Naive B cell (primary cell): ENCODE measurements around the gene WDPCP. TPM values are rescaled to one million over a fixed set of nuclear protein-coding genes. Genes with fewer than 3 reads are reported as not detected.
A peak's percentile ranks its signal among the peaks of the same experiment; 100 is the strongest.
"Not testable (repeated sequence)": the region's sequence is repeated elsewhere in the genome, so short reads cannot be mapped to it uniquely, and the experiment has no call there.

Source experiments
- ATAC-seq, 2 donors: fragments of 150-1000 bp; cut with Tn5 transposase; 2 replicates each; pipeline ENCODE4 v1.10.0; 2021; ENCODE audit warnings: low read depth in 2 of 2, mild to moderate bottlenecking in 2 of 2, moderate library complexity in 2 of 2
- DNase-seq: peaks from one replicate; pipeline ENCODE4 v3.0.0; 2022
- H3K27ac Mint-ChIP-seq, 6 donors: one replicate each; pipeline ENCODE4 v1.8.0; 2020 to 2022; ENCODE audit warnings: mild to moderate bottlenecking in 6 of 6, mixed read lengths in 6 of 6, moderate library complexity in 5 of 6, inconsistent platforms in 2 of 6
- H3K27me3 Mint-ChIP-seq, 3 donors: one replicate each; pipeline ENCODE4 v1.8.0; 2021 to 2022; ENCODE audit warnings: mixed read lengths in 3 of 3, mild to moderate bottlenecking in 1 of 3
- H3K36me3 Mint-ChIP-seq, 2 donors: one replicate each; pipeline ENCODE4 v1.8.0; 2020 to 2022; ENCODE audit warnings: mixed read lengths in 2 of 2, inconsistent platforms in 1 of 2, mild to moderate bottlenecking in 1 of 2
- H3K4me1 Mint-ChIP-seq, 3 donors: one replicate each; pipeline ENCODE4 v1.8.0; 2020 to 2022; ENCODE audit warnings: mixed read lengths in 3 of 3, inconsistent platforms in 1 of 3, mild to moderate bottlenecking in 1 of 3, moderate library complexity in 1 of 3
- H3K4me3 Mint-ChIP-seq, 8 donors: one replicate each; pipeline ENCODE4 v1.8.0; 2020 to 2022; ENCODE audit warnings: mild to moderate bottlenecking in 8 of 8, mixed read lengths in 8 of 8, moderate library complexity in 8 of 8, inconsistent platforms in 2 of 8
- H3K9me3 Mint-ChIP-seq, 7 donors: one replicate each; pipeline ENCODE4 v1.8.0; 2020 to 2022; ENCODE audit warnings: mixed read lengths in 7 of 7, mild to moderate bottlenecking in 5 of 7, inconsistent platforms in 2 of 7, moderate library complexity in 1 of 7
- polyA plus RNA-seq, 6 donors: library from polyadenylated mRNA; unstranded; fragments of 300-500 nt; fragmentation: Illumina TruSeq; gene quantifications; one replicate each; pipeline ENCODE4 v1.2.3, GENCODE V29; 2021; ENCODE audit warnings: low read depth in 6 of 6

WDPCP gene
- polyA plus RNA-seq, 6 donors from 2014 or later: 3.8 to 8.5 (median 5.9) TPM

DNA sequence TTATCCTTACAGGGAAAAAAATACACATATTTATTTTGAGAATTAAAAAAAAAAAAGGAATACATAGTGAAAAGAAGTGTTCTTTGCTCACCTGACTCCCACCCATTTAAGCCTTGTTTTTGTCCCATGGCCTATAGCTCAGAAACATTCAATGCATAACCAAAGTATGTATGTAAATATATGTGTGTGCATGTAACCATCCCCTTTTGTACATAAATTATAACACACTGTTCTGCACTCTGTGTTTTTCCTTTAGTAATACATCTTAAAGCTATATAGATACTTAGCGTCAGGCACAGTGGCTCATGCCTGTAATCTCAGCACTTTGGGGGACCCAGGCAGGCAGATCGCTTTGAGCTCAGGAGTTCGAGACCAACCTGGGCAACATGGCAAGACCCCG, 22.2 kb upstream of the WDPCP start:
- no peak for ATAC-seq
- DNase-seq: no peak
- H3K27ac Mint-ChIP-seq: no peak overlapping the region
- no peak overlapping the region for H3K4me3 Mint-ChIP-seq
- peaks cover 0 to 9% (median 0%) of the 10 kb centered on the region in 3 donors for H3K27me3 Mint-ChIP-seq
- H3K4me1 Mint-ChIP-seq: no peaks in the 10 kb centered on the region
- peaks cover 0 to 2% (median 0%) of the 10 kb centered on the region in 7 donors for H3K9me3 Mint-ChIP-seq
- H3K36me3 Mint-ChIP-seq: peaks cover 0 to 16% of the 10 kb centered on the region in 2 donors

DNA sequence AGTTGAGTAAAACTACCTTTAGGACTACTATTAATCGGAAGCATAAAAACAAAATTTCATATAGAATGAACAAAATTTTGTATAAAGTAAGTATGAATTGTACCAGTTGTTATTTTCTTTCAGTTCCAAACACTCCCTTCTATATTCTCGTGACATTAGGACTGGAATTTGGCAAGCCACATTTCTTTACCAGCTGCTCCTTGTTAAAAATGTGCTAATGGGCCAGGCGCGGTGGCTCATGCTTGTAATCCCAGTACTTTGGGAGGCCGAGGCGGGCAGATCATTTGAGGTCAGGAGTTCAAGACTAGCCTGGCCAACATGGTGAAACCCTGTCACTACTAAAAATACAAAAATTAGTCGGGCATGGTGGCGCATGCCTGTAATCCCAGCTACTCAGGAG, 20.6 kb upstream of the WDPCP start:
- H3K4me3 Mint-ChIP-seq, H3K27me3 Mint-ChIP-seq, DNase-seq, H3K4me1 Mint-ChIP-seq, H3K27ac Mint-ChIP-seq, ATAC-seq, H3K9me3 Mint-ChIP-seq: not testable (repeated sequence)
- peaks cover 7 to 27% of the 10 kb centered on the region in 2 donors for H3K36me3 Mint-ChIP-seq

DNA sequence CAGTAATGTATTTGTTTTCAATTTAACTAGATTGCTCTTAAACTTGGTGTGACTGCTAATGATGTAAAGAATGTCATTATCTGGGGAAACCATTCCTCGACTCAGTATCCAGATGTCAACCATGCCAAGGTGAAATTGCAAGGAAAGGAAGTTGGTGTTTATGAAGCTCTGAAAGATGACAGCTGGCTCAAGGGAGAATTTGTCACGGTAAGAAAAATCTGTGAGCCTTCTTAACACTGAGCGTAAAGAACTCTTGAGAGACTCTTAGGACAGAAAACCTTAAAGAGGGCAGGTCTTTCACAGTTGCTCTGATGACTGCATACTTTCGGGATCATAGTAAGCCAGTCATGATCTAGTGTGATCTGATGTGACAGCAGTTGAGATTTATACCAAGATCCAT, 16.4 kb upstream of the WDPCP start:
- no peaks in the 10 kb centered on the region for H3K4me1 Mint-ChIP-seq
- no peak for ATAC-seq
- H3K4me3 Mint-ChIP-seq: no peak overlapping the region
- no peak for DNase-seq
- no peak overlapping the region for H3K27ac Mint-ChIP-seq
- no peaks in the 10 kb centered on the region for H3K27me3 Mint-ChIP-seq
- H3K36me3 Mint-ChIP-seq: peaks cover 7 to 46% of the 10 kb centered on the region in 2 donors
- H3K9me3 Mint-ChIP-seq: peaks cover 0 to 2% (median 0%) of the 10 kb centered on the region in 7 donors

DNA sequence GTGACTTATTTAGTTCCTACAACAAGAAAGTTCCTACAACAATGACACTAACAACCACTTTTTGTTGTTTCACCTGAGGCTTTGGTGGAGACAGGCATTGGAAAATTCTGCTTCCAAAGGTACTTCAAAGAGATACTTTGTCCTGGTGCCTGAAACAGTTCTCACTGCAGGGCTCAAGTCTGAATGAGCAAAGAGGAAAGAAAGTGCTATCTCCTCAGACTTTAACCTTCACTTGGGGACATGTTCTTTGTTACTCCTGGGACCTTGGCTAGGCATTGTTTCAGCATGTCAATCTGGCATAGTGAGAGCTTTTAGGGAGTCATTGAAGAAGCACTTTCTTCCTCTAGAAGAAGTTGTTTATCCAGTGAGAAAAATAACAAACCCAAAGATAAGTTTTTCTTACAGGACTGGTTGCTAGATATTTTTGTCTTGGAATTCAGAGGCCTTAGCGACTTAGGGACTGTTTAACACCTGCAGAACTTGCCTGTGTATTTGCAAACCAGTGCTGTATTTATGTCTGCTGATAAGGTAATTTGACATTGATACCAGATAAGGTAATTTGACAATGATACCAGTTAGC, 12.7 kb upstream of the WDPCP start:
- ATAC-seq (no peak), DNase-seq (no peak)
- H3K27ac Mint-ChIP-seq: peak overlapping the region in 1 of 6 donors; percentile 80
- no peak overlapping the region for H3K4me3 Mint-ChIP-seq
- no peaks in the 10 kb centered on the region for H3K4me1 Mint-ChIP-seq
- H3K36me3 Mint-ChIP-seq: peaks cover 7 to 39% of the 10 kb centered on the region in 2 donors
- H3K27me3 Mint-ChIP-seq: no peaks in the 10 kb centered on the region
- H3K9me3 Mint-ChIP-seq: no peaks in the 10 kb centered on the region

DNA sequence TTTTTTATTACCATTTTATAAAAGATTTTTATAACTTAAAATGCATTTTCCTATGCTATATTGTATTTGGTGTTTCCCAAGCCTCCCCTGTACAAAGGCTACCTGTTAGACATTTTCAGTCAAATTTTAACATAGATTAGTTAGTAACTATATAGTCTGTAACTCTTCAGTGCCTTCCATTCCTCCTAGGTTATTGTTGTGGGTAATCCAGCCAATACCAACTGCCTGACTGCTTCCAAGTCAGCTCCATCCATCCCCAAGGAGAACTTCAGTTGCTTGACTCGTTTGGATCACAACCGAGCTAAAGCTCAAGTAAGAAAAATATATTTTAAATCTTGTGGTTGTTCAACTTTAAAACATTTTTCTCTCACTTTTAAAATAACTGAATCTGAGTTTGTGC, 10.7 kb upstream of the WDPCP start:
- H3K9me3 Mint-ChIP-seq: no peaks in the 10 kb centered on the region
- peaks cover 0 to 4% (median 0%) of the 10 kb centered on the region in 3 donors for H3K4me1 Mint-ChIP-seq
- no peak overlapping the region for H3K27ac Mint-ChIP-seq
- ATAC-seq: no peak
- no peak for DNase-seq
- H3K36me3 Mint-ChIP-seq: peaks cover 0 to 23% of the 10 kb centered on the region in 2 donors
- H3K4me3 Mint-ChIP-seq: no peak overlapping the region
- H3K27me3 Mint-ChIP-seq: no peaks in the 10 kb centered on the region

DNA sequence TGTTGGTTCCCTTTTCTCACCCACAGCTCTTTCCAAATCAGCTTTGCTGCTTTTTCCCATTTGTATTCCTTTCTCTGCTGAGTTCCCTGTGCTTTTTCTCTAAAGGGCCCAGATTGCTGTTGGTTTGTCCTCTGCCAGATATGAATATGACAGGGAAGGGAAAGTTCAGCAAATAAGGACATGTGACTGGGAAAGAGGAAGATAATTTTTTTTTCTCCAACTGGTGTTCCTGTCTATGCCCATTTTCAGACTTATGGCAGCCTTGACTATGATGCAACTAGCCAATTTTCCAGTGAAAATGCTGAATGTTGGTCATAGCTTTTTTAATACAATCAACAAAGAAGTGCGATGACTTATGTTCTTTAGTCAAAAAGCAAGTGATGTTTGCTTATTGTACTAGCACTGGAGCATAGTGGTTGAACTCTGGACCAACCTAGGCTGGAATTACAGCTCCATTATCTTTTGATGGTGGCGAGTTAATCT, 8.2 kb upstream of the WDPCP start:
- H3K4me1 Mint-ChIP-seq: peaks cover 2 to 10% (median 8%) of the 10 kb centered on the region in 3 donors
- H3K27ac Mint-ChIP-seq: no peak overlapping the region
- ATAC-seq (no peak), DNase-seq (no peak)
- no peaks in the 10 kb centered on the region for H3K27me3 Mint-ChIP-seq
- H3K9me3 Mint-ChIP-seq: no peaks in the 10 kb centered on the region
- peaks cover 0 to 13% of the 10 kb centered on the region in 2 donors for H3K36me3 Mint-ChIP-seq
- no peak overlapping the region for H3K4me3 Mint-ChIP-seq

DNA sequence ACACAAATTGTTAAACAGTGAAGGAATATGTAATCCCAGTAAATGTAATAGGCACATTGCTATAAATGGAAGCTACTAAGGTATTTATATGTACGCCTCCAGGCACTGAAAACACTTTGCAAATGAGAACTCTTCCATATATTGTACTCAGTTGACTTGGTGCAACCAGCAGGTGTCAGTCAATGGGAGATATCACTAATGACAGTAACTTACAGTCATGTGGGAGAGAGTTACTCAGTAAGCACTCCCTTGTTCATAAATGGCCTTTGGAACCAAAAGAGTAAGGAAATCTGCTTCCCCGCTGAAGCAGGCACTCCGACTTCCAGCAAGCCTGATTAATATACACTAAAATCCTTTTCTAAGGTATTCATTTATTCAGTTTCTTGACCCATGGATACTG, 6.4 kb upstream of the WDPCP start:
- no peak overlapping the region for H3K27ac Mint-ChIP-seq
- no peaks in the 10 kb centered on the region for H3K9me3 Mint-ChIP-seq
- no peaks in the 10 kb centered on the region for H3K27me3 Mint-ChIP-seq
- ATAC-seq: no peak
- peak overlapping the region in 1 of 8 donors; percentile 30 for H3K4me3 Mint-ChIP-seq
- no peak for DNase-seq
- H3K4me1 Mint-ChIP-seq: peaks cover 7 to 21% (median 15%) of the 10 kb centered on the region in 3 donors
- peaks cover 0 to 4% of the 10 kb centered on the region in 2 donors for H3K36me3 Mint-ChIP-seq

DNA sequence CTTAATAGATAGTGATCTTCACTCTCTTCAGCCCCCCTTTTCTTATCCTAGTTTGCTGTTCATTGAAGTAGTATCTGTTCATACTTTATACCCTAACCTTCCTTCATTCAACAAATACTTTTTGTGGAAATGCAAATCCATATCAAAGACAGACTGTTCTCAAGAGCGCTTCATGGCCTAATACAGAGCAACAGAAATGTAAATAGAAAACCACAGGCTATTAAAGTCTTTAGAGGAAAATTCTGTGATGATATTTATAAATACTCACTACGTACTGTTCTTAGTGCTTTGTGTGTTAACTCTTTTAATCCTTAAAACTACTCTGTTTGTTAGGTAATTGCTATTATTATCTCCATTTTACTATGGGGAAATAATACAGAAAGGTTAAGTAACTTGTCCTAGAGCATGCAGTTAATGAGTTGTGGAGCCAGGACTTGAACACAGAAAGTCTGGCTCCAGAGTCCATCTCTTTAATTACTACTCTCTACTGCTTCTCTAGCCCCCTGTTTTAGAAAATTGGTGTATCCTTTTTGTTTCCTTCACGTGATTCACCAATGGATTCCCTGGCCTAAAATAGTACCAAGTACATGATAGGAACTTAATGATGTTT, 3.4 kb upstream of the WDPCP start:
- Mint-ChIP-seq H3K27ac (peak overlapping the region in 1 of 6 donors; percentile 23), H3K4me1 (peaks cover 17 to 47% (median 31%) of the 10 kb centered on the region in 3 donors), H3K36me3 (no peaks in the 10 kb centered on the region), H3K9me3 (no peaks in the 10 kb centered on the region), H3K4me3 (peak overlapping the region in 1 of 8 donors; percentile 70), H3K27me3 (no peaks in the 10 kb centered on the region)
- no peak for ATAC-seq
- DNase-seq: no peak

DNA sequence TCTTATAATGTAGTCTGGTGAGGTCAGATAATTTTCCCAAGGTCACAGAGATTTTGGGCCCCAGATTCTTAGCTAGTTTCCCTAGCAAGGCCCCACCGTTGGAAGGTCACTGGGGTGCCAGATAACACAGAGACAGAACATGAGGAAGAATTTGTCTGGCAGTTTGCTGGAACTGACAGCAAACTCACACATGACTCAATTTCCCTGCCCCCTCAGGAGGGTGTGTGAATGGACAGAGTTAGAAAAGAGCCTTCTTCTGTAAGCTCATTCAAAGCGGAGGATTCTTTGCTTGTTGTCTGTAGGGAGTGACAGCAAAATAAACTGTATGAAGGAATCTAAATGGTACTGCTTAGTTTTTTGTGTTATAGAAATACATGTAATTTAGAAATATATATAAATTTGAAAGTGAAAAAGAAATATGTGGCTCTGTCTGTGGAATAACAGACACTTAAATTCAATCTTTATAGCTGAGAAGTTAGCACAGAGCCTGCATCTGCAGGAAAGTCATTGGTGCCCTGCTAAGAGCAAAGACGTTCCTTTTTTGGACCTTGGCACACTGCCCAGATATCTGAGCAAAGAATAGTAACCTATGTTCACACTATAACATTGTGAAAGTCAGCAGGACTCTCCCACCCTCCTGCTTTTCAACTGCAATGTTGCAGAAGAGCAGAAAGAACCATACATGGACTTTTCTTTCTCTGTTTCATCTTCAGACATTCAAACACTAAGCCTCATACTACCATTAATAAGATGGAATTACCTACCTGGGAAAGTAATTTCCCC, 2.5 kb upstream of the WDPCP start:
- Mint-ChIP-seq H3K9me3 (no peaks in the 10 kb centered on the region), H3K36me3 (no peaks in the 10 kb centered on the region), H3K27ac (peak overlapping the region in 2 of 6 donors; percentile 54 to 97), H3K4me1 (peaks cover 18 to 49% (median 36%) of the 10 kb centered on the region in 3 donors), H3K27me3 (no peaks in the 10 kb centered on the region), H3K4me3 (peak overlapping the region in 4 of 8 donors; percentile 17 to 97 (median 93))
- no peak for DNase-seq
- no peak for ATAC-seq

DNA sequence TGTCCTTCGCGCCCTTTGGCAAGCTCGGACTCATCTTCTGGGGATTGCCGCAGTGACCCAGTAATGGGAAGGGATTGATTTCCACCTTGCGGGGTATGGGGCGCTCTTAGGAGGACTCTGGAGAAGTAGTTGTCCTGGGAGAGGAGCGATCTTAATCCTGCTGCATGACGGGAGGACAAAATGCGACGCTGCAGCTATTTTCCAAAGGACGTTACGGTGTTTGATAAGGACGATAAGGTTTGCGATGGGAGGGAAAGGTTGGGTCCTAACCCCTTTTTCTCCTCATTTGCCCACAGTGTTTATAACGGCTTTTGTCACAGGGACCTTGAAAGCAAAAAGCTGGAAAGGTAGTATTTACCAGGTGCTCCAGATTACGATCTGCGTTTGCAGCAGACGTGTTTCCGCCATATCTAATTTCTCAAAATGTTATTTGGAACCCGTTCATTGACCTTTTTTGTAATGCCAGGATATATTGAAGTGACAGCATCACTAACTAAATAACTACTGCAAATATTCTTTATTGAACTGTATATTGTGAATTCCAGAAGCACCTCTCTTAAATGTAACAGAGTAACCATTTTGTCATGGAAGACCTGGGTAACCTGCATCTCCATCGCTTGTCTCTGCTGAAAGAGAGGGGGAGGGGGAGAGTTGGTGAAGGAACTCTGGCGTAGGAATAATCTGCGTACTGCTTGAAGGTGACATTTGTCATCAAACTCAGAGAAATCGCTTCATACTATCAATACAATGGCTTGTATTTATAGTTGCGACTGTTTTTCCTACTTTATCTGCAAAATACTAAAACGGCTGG, 1.1 kb upstream of the WDPCP start:
- DNase-seq (no peak), ATAC-seq (no peak)
- Mint-ChIP-seq H3K9me3 (no peaks in the 10 kb centered on the region), H3K27me3 (no peaks in the 10 kb centered on the region), H3K36me3 (no peaks in the 10 kb centered on the region), H3K27ac (peak overlapping the region; percentile 97 to 100 (median 99)), H3K4me1 (peaks cover 18 to 44% (median 36%) of the 10 kb centered on the region in 3 donors), H3K4me3 (peak overlapping the region; percentile 89 to 99 (median 98))

DNA sequence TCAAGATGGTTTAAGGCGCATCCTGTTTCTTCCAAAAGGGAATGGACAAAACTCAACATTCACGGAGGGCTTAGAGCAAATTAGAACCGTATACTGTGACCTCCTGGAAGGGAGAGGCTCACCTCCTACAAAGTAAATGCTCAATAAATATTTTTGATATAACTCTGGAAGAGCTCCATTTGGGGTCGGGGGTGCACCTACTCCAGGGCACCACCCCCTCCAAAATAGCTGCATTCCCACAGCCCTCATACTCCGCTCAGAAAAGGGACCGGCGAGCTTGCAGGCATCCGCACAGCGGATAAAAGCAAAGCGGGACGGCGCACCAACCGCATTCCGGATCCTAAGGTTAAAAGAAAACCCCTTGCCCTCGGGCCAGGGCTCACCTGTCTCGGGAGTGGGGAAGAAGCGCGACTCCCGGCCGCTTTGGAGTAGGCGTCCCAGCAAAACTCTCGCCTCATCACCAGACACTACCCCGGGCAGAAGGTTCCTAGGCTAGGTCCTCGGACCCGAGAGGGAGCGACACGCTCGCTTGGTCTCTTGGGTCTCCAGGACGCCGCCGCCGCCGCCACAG, 378 bp downstream of the WDPCP start:
- Mint-ChIP-seq H3K4me1 (peaks cover 18 to 42% (median 31%) of the 10 kb centered on the region in 3 donors), H3K27me3 (no peaks in the 10 kb centered on the region), H3K27ac (peak overlapping the region; percentile 97 to 100 (median 99)), H3K9me3 (no peaks in the 10 kb centered on the region), H3K36me3 (no peaks in the 10 kb centered on the region), H3K4me3 (peak overlapping the region; percentile 89 to 99 (median 98))
- DNase-seq: peak; percentile 5
- ATAC-seq: no peak

DNA sequence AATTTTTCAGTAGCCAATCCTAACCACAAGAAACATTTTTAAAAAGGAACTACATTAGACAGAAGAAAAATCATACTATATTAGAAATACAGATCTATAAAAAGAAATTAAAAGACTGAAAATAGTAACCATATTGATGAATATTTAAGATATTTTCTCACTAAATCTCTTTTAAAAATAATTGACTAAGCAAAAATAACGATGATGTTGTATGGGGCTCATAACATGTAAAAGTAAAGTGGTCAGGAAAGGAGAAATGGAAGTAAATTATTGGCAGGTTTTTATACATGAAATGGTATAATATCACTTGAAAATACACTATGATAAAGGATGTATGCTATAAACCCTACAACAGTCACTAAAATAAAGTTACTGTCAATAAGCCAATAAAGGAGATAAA, 5.4 kb downstream of the WDPCP start:
- Mint-ChIP-seq H3K27me3 (no peaks in the 10 kb centered on the region), H3K27ac (no peak overlapping the region), H3K4me1 (peaks cover 18 to 34% (median 20%) of the 10 kb centered on the region in 3 donors), H3K36me3 (no peaks in the 10 kb centered on the region), H3K9me3 (peaks cover 0 to 3% (median 0%) of the 10 kb centered on the region in 7 donors), H3K4me3 (no peak overlapping the region)
- DNase-seq (no peak), ATAC-seq (no peak)
